Naive thymus-derived CD8-positive, alpha-beta T cell (primary cell): ENCODE data around the gene TASOR2. TPM values are rescaled to one million over a fixed set of nuclear protein-coding genes. Genes with fewer than 3 reads are reported as not detected.

Source experiments
- ATAC-seq, 2 donors: fragments of 150-1000 bp; cut with Tn5 transposase in 1 of 2; sonication (Bioruptor Pico), chemical (Tn5 transposase) in 1 of 2; 1 replicate in 1 of 2; 2 replicates in 1 of 2; pipeline ENCODE4 v1.10.0; 2021; ENCODE audit warnings: mild to moderate bottlenecking in 2 of 2, moderate library complexity in 2 of 2
- POLR2A ChIA-PET: fragments of 350-600 bp; sonication (Branson Sonifier 250); formaldehyde crosslinking; loops from one replicate; lab custom pipeline; 2021; ENCODE audit warnings: antibody characterized with exemption; lab: Charles Lee
- DNase-seq, 10 donors: peaks; one replicate each; pipeline versions ENCODE4 v3.0.0 to v3.0.0-alpha.2; 2020 to 2022
- H3K27ac Mint-ChIP-seq, 10 donors: one replicate each; pipeline ENCODE4 v1.8.0; 2020 to 2022; ENCODE audit warnings: mild to moderate bottlenecking in 10 of 10, mixed read lengths in 10 of 10, moderate library complexity in 4 of 10, inconsistent platforms in 1 of 10
- H3K27me3 Mint-ChIP-seq, 5 donors: one replicate each; pipeline ENCODE4 v1.8.0; 2021 to 2022; ENCODE audit warnings: mixed read lengths in 5 of 5
- H3K36me3 Mint-ChIP-seq, 3 donors: one replicate each; pipeline ENCODE4 v1.8.0; 2020 to 2022; ENCODE audit warnings: mixed read lengths in 3 of 3, mild to moderate bottlenecking in 2 of 3, inconsistent platforms in 1 of 3
- H3K4me1 Mint-ChIP-seq, 4 donors: one replicate each; pipeline ENCODE4 v1.8.0; 2021 to 2022; ENCODE audit warnings: mixed read lengths in 4 of 4
- H3K4me3 Mint-ChIP-seq, 10 donors: one replicate each; pipeline ENCODE4 v1.8.0; 2020 to 2022; ENCODE audit warnings: mild to moderate bottlenecking in 10 of 10, mixed read lengths in 10 of 10, moderate library complexity in 6 of 10, inconsistent platforms in 1 of 10
- H3K9me3 Mint-ChIP-seq, 9 donors: one replicate each; pipeline ENCODE4 v1.8.0; 2020 to 2022; ENCODE audit warnings: mixed read lengths in 9 of 9, mild to moderate bottlenecking in 3 of 9, inconsistent platforms in 1 of 9, moderate library complexity in 1 of 9
- polyA plus RNA-seq, 3 donors: library from polyadenylated mRNA; unstranded; fragments of 300-500 nt; fragmentation: Illumina TruSeq; gene quantifications; one replicate each; pipeline ENCODE4 v1.2.3, GENCODE V29; 2021
- total RNA-seq, 8 experiments: library from RNA in 2 of 8; stranded (reverse) in 2 of 8; gene quantifications; one replicate each; pipeline ENCODE4 v1.2.3 and lab custom pipeline; 2021 to 2026

TASOR2 gene
- total and polyA plus RNA-seq, 5 experiments from 2014 or later = 14.1 to 81.6 (median 17.3) TPM

DNA sequence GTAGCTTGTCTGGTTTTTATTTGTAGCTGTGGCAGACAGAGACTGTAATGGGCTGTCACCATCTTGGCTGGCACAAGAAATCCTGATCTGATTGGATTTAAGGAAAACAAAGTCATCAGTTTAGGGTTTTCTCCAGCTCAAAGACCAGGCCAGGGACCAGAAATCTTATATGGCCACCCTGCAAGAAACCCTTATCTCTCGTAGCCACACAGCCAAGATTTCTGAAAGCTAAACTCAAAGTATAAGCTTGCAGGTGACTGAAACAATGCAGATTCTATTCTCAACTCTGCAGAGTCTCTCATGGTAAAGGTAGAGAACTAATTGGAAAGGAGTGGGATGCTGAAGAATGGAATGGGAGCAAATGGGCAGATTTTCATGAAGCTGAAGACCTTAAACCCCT lies 15.0 kb upstream of the TASOR2 start:
- Mint-ChIP-seq H3K9me3 (peaks cover 0 to 16% (median 3%) of the 10 kb centered on the region in 9 donors), H3K36me3 (peaks cover 0 to 3% (median 0%) of the 10 kb centered on the region in 3 donors), H3K27ac (peak overlapping the region in 1 of 10 donors; percentile 24), H3K4me1 (peaks cover 6 to 19% (median 15%) of the 10 kb centered on the region in 4 donors), H3K4me3 (no peak overlapping the region), H3K27me3 (peaks cover 0 to 13% (median 0%) of the 10 kb centered on the region in 5 donors)
- POLR2A ChIA-PET = interaction anchor here (1.0 kb wide), 1 partner anchor 15 kb away, joined by 3 read pairs; the partner anchor contains the start of gene TASOR2
- ATAC-seq (no peak), DNase-seq (no peak)

DNA sequence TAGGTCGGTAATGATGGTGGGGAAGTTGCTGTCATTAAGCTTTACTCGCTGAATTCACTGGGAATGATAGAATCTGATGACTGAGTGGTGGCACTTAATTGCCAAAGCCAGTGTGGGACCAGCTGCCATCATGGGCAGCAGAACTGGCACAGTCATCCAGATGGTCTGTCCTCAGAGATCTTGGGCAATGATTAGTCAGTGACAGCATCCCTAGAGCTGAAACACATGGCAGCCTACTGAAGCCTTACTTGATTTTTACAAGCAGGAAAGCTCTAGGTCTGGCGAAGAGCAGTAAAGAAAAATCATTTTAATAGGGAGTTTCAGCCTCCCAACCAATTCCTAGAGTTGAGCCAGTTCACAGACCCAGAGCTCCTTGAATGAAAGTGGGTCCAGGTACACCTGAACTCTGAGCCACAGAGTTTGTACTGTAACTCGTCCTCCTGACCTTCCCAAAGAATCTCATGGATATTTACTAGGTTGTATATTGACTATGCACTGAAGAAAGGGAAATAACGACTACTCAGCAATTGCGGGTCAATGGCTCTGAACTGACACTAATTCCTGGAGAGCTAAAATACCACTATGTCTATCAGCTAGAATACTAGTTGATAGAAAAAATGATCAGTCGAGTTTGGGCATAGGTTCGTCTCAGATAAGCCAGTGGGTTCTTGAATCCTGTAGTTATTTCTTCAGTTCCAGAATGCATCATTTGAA lies 13.8 kb upstream of the TASOR2 start:
- Mint-ChIP-seq H3K4me3 (no peak overlapping the region), H3K9me3 (peaks cover 0 to 16% (median 3%) of the 10 kb centered on the region in 9 donors), H3K4me1 (peaks cover 3 to 10% (median 8%) of the 10 kb centered on the region in 4 donors), H3K27me3 (peaks cover 0 to 13% (median 0%) of the 10 kb centered on the region in 5 donors), H3K36me3 (peaks cover 0 to 3% (median 0%) of the 10 kb centered on the region in 3 donors), H3K27ac (no peak overlapping the region)
- no peak for ATAC-seq
- POLR2A ChIA-PET = interaction anchor here (1.1 kb wide), 1 partner anchor 9 kb away, joined by 3 read pairs; no protein-coding TSS in a partner anchor
- DNase-seq = no peak

DNA sequence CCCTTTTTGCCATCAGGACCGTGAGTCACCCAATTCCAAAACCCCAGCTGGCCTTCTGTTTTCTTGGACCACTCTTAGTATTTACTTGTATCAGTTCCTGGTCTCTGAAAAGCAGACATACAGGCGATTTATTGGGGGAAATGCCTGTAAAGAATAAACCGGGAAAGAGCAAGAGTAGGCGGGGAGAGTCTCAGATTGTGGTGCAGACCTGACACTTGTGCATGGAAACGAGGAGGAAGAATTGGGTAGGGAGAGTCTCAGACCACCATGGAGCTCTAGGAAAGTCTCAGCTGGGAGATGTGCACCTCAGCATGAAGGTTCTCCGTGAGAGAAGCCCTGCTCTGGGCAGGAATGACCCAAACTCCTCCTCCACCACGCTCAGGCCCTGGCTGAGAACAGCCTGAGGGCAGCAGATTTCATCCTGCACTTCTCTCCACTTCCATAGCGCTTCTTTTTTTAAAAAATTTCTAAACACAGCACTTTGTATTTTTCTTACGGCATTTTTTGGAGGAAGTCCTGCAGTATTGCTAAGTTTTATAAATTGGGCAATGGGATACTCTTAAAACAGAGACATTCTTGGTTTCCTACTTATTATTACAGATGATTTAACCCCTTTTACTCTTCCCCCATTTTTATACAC lies 6.1 kb upstream of the TASOR2 start:
- POLR2A ChIA-PET = no interaction called here

DNA sequence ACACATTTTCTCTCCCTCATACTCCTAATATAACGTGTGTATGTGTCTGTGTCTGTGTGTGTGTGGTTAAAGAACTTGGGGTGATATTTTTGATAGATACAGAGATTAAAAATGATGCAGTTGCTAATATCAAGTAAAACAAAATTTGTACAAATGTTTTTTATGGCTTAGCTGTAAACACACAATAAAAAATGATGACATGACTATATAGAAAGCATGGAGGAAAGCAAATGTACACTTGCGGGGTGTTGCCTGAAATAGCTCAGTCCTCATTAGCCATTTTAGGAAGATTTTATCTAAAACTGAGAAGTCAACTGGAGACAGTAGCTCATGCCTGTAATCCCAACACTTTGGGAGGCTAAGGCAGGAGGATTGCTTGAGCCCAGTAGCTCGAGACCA lies 5.6 kb upstream of the TASOR2 start:
- POLR2A ChIA-PET = no interaction called here
- DNase-seq = no peak
- Mint-ChIP-seq H3K9me3 (peaks cover 0 to 5% (median 2%) of the 10 kb centered on the region in 9 donors), H3K4me1 (peaks cover 2 to 5% (median 3%) of the 10 kb centered on the region in 4 donors), H3K36me3 (peaks cover 0 to 3% (median 0%) of the 10 kb centered on the region in 3 donors), H3K27me3 (peaks cover 6 to 29% (median 17%) of the 10 kb centered on the region in 5 donors), H3K27ac (peak overlapping the region in 1 of 10 donors; percentile 83), H3K4me3 (no peak overlapping the region)
- no peak for ATAC-seq

More for the DNA sequence above, 6.1 kb upstream of the TASOR2 start:
- Mint-ChIP-seq H3K27ac (no peak overlapping the region), H3K36me3 (peaks cover 0 to 3% (median 0%) of the 10 kb centered on the region in 3 donors), H3K9me3 (peaks cover 0 to 7% (median 2%) of the 10 kb centered on the region in 9 donors), H3K4me3 (no peak overlapping the region), H3K4me1 (peaks cover 0 to 2% (median under 1%) of the 10 kb centered on the region in 4 donors), H3K27me3 (peaks cover 6 to 29% (median 17%) of the 10 kb centered on the region in 5 donors)
- ATAC-seq (no peak), DNase-seq (no peak)

DNA sequence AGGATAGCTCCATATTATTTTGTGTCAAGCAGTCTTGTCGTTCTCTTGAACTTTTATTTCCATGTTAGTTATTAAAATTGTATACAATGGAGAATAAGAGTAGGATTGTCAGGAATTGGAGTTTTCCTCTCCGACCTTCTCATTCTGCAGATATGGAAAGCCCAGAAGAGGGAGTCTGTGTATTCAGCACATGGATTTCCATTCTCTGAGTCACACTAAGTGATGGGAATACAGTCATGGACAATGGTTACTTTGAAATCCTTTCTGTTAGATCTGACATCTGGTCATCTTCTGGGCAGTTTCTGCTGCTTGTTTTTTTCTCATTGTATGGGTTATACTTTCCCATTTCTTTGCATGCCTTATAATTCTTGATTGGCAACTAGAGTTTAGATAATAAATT lies 5.0 kb upstream of the TASOR2 start:
- POLR2A ChIA-PET = no interaction called here
- Mint-ChIP-seq H3K27me3 (peaks cover 6 to 29% (median 16%) of the 10 kb centered on the region in 5 donors), H3K4me1 (peaks cover 4 to 10% (median 9%) of the 10 kb centered on the region in 4 donors), H3K9me3 (peaks cover 0 to 1% (median 0%) of the 10 kb centered on the region in 9 donors), H3K36me3 (no peaks in the 10 kb centered on the region), H3K4me3 (no peak overlapping the region), H3K27ac (no peak overlapping the region)
- DNase-seq (no peak), ATAC-seq (no peak)

DNA sequence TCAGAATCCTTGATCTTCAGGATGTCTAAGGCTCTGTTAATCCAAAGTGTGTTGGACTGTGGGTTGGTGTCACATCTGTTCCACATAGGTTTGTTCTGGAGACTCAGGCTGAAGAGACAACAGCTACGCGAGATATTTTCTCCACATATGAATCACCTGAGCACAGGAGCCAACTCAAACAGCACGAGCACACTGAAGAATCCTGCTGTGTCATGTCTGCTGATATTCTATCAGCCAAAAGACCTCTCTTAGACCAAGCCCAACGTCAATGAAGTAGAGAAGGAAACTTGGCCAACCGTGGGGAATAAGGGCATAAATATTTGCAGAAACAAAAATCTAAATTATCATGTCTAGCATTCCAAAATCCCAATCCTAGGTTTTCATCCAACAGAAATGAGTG lies 2.7 kb upstream of the TASOR2 start:
- H3K27ac Mint-ChIP-seq = no peak overlapping the region
- H3K36me3 Mint-ChIP-seq = no peaks in the 10 kb centered on the region
- H3K27me3 Mint-ChIP-seq = peaks cover 6 to 22% (median 12%) of the 10 kb centered on the region in 5 donors
- POLR2A ChIA-PET = interaction anchor here (0.7 kb wide), 1 partner anchor 9 kb away, joined by 3 read pairs; no protein-coding TSS in a partner anchor
- peaks cover 10 to 27% (median 23%) of the 10 kb centered on the region in 4 donors for H3K4me1 Mint-ChIP-seq
- ATAC-seq = no peak
- H3K9me3 Mint-ChIP-seq = no peaks in the 10 kb centered on the region
- no peak for DNase-seq
- no peak overlapping the region for H3K4me3 Mint-ChIP-seq

DNA sequence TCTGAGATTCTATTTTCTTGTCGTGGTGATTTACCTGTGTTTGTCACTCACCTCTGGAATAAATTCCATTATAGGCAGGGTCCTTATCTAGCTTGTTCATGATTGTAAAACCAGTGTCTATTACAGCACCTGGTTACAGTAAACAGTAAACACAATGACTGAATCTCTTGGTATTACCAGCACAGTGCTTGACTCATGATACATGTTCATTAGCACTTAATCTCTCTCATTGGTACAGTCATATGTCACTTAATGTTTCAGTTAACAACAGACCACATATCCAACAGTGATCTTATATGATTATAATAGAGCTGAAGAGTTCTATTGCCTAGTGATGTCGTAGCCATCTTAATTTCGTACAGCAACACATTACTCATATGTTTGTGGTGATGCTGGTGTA lies 1.6 kb upstream of the TASOR2 start:
- peaks cover 14 to 39% (median 33%) of the 10 kb centered on the region in 4 donors for H3K4me1 Mint-ChIP-seq
- no peaks in the 10 kb centered on the region for H3K9me3 Mint-ChIP-seq
- peaks cover 0 to 3% (median 0%) of the 10 kb centered on the region in 3 donors for H3K36me3 Mint-ChIP-seq
- H3K27ac Mint-ChIP-seq = no peak overlapping the region
- DNase-seq = no peak
- no peak overlapping the region for H3K4me3 Mint-ChIP-seq
- H3K27me3 Mint-ChIP-seq = peaks cover 4 to 11% (median 6%) of the 10 kb centered on the region in 5 donors
- ATAC-seq = no peak
- POLR2A ChIA-PET = interaction anchor here (0.8 to 1.6 kb wide), 2 partner anchors 29 to 391 kb away, joined by 3 read pairs; no protein-coding TSS in a partner anchor

DNA sequence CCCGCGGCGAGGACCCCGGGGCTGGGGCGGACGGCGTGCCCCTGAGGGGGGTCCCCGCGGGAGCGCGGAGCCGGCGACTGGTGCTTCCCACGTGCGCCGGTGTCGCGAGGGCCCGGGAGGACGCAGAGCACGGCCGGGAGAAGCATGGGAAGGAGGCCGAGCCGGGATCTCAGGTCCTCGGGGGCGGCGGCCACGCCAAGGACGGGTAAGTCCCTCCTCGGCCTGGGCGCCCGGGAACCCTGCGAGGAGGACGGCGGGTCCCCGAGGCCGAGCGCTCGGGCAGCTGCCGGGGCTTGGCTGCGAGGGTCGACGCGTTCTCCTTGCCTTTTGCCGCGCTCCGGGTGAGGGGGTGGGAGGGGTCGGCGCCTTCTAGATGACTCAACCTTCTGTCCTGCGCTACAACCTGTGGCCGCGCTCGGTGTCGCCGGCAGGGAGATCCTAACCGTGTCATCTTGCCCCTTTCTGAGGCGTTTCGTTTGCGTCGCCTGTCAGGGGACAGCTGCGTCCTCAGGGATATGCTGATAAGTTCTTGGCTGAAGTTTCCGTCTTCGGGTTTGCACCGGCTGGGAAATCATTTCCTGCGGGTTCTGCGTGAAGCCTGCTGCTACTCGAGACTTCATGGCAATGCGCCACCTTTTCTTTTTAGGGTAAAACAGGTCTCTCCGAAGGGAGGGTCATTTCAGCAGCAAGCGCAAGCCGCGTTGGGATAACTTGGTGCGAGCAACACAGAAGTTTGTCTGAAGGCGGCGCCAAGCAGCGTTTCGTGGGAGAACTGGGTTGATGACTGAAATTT lies 529 bp downstream of the TASOR2 start:
- POLR2A ChIA-PET = interaction anchor here (0.7 to 2.3 kb wide), 5 partner anchors 16 to 725 kb away, joined by 3 to 16 read pairs (median 3); partner anchors contain the start of genes ANKRD16, FBH1 and GDI2
- peaks cover 17 to 53% (median 45%) of the 10 kb centered on the region in 4 donors for H3K4me1 Mint-ChIP-seq

DNA sequence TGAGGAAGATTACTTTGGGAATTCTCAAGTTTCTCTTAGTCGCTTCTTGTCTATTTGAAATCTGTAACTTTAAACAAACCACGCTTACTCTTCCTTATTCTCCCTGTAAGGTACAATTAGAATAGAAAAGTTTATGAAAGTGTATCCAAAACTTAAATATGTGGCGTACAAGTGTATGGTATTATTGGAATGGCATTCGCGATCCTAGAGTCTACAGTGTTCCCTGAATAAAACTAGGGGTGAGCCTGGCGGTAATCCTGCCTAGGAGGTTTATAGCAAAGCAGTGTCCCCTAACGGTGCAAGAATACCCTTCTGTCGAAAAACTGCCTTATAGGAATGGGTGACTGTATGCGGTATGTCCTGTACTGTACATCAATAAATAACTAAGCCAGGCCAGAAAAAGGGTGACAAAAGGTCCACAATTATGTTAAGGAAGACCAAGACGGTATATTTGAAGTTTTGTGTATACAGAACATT lies 1.2 kb downstream of the TASOR2 start:
- POLR2A ChIA-PET = interaction anchor here (2.3 kb wide), 1 partner anchor 128 kb away, joined by 16 read pairs; the partner anchor contains the start of gene GDI2
- Mint-ChIP-seq H3K4me1 (peaks cover 17 to 60% (median 48%) of the 10 kb centered on the region in 4 donors), H3K36me3 (peaks cover 0 to 11% (median 0%) of the 10 kb centered on the region in 3 donors), H3K27ac (peak overlapping the region; percentile 95 to 99 (median 98)), H3K27me3 (no peaks in the 10 kb centered on the region), H3K4me3 (peak overlapping the region; percentile 92 to 99 (median 97)), H3K9me3 (no peaks in the 10 kb centered on the region)
- ATAC-seq (no peak), DNase-seq (peak in 1 of 10 donors; percentile 19)

More for the DNA sequence above, 529 bp downstream of the TASOR2 start:
- H3K27ac Mint-ChIP-seq = peak overlapping the region; percentile 95 to 99 (median 98)
- H3K4me3 Mint-ChIP-seq = peak overlapping the region; percentile 92 to 99 (median 97)
- DNase-seq (peak; percentile 48 to 78 (median 65)), ATAC-seq (peak; percentile 61 to 70)
- no peaks in the 10 kb centered on the region for H3K9me3 Mint-ChIP-seq
- peaks cover 0 to 11% (median 0%) of the 10 kb centered on the region in 3 donors for H3K36me3 Mint-ChIP-seq
- no peaks in the 10 kb centered on the region for H3K27me3 Mint-ChIP-seq

DNA sequence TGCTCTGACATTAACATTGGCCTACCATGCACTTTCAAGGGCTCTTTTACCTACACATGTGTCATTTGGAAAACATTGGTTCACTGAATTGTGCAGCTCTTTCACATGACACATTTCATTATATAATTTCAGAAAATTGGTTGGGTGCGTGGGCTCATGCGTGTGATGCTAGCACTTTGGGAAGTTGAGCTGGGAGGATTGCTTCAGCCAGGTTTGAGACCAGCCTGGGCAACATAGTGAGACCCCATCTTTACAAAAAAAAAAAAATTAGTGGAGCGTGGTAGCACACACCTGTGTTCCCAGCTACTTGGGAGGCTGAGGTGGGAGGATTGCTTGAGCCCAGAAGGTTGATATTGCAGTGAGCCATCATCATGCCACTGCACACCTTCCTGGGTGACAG lies 3.9 kb downstream of the TASOR2 start:
- H3K4me1 Mint-ChIP-seq = peaks cover 25 to 81% (median 69%) of the 10 kb centered on the region in 4 donors
- no peaks in the 10 kb centered on the region for H3K27me3 Mint-ChIP-seq
- DNase-seq (no peak), ATAC-seq (no peak)
- POLR2A ChIA-PET = no interaction called here
- H3K27ac Mint-ChIP-seq = peak overlapping the region in 2 of 10 donors; percentile 5 to 63
- no peaks in the 10 kb centered on the region for H3K9me3 Mint-ChIP-seq
- H3K36me3 Mint-ChIP-seq = peaks cover 0 to 11% (median 0%) of the 10 kb centered on the region in 3 donors
- peak overlapping the region in 5 of 10 donors; percentile 22 to 46 (median 30) for H3K4me3 Mint-ChIP-seq

DNA sequence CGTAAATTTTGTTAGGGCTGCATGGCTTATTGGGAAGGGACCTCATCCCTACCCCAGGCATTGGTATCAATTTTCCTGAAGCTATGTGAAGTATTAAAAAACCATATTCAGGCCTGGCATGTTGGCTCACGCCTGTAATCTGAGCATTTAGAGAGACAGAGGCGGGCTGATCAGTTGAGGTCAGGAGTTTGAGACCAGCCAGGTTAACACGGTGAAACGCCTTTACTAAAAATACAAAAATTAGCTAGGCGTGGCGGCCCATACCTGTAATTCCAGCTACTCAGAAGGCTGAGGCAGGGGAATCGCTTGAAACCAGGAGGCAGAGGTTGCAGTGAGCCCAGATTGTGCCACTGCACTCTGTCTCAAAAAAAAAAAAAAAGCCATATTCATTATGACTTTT lies 7.1 kb downstream of the TASOR2 start:
- no peak for DNase-seq
- Mint-ChIP-seq H3K27me3 (no peaks in the 10 kb centered on the region), H3K27ac (peak overlapping the region in 3 of 10 donors; percentile 21 to 57 (median 46)), H3K4me1 (peaks cover 24 to 88% (median 70%) of the 10 kb centered on the region in 4 donors), H3K4me3 (peak overlapping the region in 9 of 10 donors; percentile 15 to 88 (median 75)), H3K9me3 (no peaks in the 10 kb centered on the region), H3K36me3 (peaks cover 0 to 11% (median 0%) of the 10 kb centered on the region in 3 donors)
- POLR2A ChIA-PET = interaction anchor here (0.6 to 1.6 kb wide), 3 partner anchors 16 to 195 kb away, joined by 3 to 6 read pairs (median 5); no protein-coding TSS in a partner anchor
- ATAC-seq = no peak
